ENCODE results near the gene ZNF830. TPM values are rescaled to one million over a fixed set of nuclear protein-coding genes. Genes with fewer than 3 reads are reported as not detected.
"Not testable (repeated sequence)": the region's sequence is repeated elsewhere in the genome, so short reads cannot be mapped to it uniquely, and the experiment has no call there.

ZNF830 gene, protein sequence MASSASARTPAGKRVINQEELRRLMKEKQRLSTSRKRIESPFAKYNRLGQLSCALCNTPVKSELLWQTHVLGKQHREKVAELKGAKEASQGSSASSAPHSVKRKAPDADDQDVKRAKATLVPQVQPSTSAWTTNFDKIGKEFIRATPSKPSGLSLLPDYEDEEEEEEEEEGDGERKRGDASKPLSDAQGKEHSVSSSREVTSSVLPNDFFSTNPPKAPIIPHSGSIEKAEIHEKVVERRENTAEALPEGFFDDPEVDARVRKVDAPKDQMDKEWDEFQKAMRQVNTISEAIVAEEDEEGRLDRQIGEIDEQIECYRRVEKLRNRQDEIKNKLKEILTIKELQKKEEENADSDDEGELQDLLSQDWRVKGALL
- total RNA-seq (2014; rRNA removed; shearing (Covaris generic)): 10.8 and 11.1 TPM in 2 replicates

DNA sequence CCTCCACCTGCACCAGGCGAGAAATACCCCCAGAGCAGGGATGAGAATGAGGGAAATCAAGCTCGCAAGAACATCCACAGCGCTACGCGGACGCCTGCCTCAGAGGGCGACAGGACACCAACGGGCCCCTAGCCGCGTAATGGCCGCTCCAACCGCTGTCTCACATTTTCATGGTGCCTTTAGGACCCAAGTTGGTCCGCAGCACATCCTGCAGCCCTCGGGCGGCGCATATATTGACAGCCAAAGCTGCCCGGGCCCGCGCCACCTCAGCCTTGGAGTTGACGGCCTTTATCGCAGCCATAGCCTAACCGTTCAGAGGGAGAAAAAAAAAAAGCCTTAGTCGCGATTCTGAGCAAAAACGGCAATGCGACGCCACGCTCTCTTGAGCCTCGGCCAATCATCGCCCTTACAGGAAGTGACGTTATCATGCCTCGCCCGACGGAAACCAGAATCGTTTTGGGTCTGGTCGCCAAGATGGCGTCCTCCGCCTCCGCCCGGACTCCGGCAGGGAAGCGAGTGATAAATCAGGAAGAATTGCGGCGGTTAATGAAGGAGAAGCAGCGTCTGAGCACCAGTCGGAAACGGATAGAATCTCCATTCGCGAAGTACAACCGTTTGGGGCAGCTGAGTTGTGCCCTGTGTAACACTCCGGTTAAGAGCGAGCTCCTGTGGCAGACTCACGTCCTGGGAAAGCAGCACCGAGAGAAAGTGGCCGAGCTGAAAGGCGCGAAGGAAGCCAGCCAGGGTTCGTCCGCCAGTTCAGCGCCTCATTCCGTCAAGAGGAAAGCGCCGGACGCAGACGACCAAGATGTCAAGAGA lies at the start of gene ZNF830, which contains the start of gene CCT6B:
ZNF830 (plus strand) TSS at position 448 of the 819 bp plus-strand sequence; CDS start at position 475, 27 bp downstream.
CCT6B (minus strand) TSS at position 368 of the 819 bp plus-strand sequence; CDS start at position 301, 67 bp downstream.
- peak; percentile 95 for DNase-seq (ENCODE audit: low spot score)

DNA sequence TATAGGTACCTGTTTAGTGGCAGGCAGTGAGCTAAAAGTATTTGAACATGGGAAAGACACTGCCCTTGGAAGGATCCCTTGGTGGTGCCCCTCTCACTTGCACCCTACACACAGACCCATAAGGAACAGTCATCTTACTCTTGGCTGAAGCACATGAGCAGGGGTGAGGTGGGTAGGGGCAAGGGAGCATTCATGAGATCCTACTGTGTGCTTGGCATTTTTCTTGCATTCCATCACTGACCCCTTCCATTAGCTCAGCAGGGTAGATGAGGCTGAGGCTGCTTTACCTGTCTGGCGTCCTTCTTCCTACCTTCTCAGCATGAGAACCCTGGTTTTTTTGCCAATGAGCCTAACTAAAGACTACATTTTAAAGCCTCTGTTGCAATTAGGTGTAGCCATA lies 48.3 kb upstream of the ZNF830 start:
- no peak for DNase-seq (ENCODE audit: low spot score)

GRCh38 chr17:34916120-34916519 lies 45.2 kb upstream of the ZNF830 start:
- no peak for DNase-seq (ENCODE audit: low spot score)

GRCh38 chr17:34917381-34917780 lies 44.0 kb upstream of the ZNF830 start:
- DNase-seq (ENCODE audit: low spot score): no peak

- DNase-seq (ENCODE audit: low spot score): no peak
Observed at GRCh38 chr17:34920676-34921075, 40.7 kb upstream of the ZNF830 start.

DNA sequence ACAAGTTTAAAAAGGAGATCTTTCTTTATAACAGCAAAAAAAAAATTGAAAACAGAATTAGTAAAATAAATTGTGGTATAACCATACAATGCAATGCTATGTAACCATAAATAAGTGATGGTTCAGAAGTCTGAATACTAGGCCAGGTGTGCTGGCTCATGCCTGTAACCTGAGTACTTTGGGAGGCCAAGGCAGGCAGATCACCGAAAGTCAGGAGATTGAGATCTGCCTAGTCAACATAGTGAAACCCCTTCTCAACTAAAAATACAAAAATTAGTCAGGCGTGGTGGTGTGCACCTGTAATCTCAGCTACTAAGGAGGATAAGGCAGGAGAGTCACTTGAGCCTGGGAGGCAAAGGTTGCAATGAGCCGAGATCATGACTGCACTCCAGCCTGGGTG lies 34.7 kb upstream of the ZNF830 start:
- DNase-seq (ENCODE audit: low spot score): no peak

DNA sequence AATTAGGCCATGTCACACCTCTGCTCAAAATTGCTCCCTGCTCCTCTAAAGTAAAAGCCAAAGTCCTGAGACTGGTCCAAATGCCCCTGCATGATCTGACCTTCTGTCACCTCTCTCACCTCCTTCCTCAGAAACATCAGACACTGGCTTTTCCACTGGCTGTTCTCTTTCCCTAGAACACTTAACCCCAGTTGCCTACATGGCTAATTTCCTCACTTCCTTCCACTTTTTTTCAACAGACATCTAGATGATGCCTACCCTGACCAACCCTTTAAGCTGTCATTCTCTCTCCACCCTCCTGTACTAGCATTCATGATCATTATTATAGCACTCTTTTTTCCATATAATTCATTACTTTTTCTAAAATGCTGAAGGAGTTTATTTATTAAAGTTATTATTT lies 31.1 kb upstream of the ZNF830 start:
- no peak for DNase-seq (ENCODE audit: low spot score)

DNA sequence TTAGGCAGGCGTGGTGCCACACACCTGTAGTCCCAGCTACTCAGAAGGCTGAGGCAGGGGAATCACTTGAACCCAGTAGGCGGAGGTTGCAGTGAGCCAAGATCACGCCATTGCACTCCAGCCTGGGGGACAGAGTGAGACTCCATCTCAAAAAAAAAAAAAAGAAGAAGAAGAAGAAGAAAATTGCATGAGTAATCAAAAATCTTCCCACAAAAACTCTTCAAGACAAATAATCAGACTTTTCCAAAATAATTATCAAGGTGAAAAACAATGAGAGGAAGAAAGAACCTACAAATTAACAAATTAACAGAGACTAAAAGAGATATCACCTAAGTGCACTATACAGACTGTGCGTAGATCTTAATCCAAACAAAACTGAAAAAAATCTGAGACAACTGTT lies 10.6 kb upstream of the ZNF830 start:
- not testable (repeated sequence) for DNase-seq (ENCODE audit: low spot score)

DNA sequence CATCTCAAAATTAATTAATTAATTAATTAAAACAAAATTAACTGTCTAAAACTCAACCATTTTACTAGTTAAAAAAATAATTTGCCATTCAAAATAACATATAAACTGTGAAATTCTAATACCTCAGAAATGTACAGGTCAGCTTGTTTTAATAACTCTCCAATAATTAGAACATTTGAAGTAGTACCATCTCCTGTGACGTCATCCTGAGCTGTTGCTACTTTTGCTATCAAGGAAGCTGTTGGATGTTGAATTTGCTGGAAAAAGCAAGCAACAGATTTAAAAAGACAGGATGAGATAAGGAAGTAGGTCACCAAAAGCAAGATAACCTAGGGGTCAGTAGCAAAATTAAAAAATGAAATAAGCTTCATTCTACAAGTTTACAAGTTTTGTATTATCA lies 2.9 kb upstream of the ZNF830 start:
- no peak for DNase-seq (ENCODE audit: low spot score)

DNA sequence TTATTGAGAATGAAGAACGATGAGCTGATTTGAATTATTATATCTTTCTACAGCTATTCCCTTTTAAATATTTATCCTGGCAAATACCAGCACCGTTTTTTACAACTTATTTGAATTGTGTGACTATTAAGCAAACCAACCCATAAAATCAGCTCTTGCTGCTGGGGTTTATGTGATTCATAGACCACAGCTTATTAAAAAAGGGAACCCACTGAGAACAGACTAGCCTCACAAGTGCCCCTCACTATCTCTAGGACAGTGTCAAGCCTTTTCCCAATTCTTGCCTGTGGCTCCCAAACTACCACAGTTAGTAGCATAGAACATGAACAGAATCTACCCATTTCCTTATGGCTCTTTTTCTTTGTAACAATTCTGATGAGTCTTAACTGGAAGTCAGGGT lies 12.8 kb downstream of the ZNF830 start:
- DNase-seq (ENCODE audit: low spot score): no peak

GRCh38 chr17:34974794-34975785 lies 13.8 kb downstream of the ZNF830 start:
- DNase-seq (ENCODE audit: low spot score): no peak

GRCh38 chr17:34979153-34979552 lies 17.8 kb downstream of the ZNF830 start:
- DNase-seq (ENCODE audit: low spot score): no peak

DNA sequence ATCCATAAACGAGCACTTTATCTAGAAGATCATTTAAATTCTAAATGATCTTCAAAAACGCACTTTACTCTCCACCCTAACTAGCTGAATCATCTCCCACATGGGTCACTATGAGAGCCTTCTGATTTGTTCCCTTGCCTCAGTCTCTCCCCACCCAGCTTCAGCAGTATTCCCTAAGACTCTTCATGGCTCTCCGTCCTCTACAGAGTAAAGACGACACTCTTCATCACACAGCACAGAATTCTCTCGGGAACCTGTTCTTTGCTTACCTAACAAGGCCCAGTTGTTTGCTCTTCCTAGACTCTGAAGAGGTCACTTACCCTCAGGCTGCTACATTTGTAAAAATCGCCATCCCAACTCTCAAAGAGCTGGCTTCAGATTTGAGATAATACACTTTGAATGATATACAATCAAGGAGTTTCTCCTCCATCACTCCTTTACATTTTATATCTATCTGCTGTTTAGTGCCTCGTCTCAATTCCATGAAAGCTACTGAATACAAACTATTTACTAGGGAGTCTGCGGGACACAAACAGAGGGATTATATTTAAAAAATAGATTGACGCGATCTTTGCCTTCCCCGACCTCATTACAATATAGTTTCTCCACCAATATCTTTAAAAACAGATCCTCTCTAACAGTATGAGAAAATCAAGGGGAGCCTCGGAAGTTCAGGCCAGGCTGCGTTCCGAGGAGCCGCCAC lies 18.5 kb downstream of the ZNF830 start:
- DNase-seq (ENCODE audit: low spot score): no peak

- DNase-seq (ENCODE audit: low spot score): peak; percentile 92
Observed at GRCh38 chr17:34980353-34980680, 19.0 kb downstream of the ZNF830 start, which contains the start of gene LIG3. TSS of gene LIG3 (plus strand) at chr17:34980512. CDS start at chr17:34983006, 2,494 bp downstream.

- peak; percentile 75 for DNase-seq (ENCODE audit: low spot score)
Observed at GRCh38 chr17:34980681-34981537, 19.6 kb downstream of the ZNF830 start.

GRCh38 chr17:34981538-34982241 lies 20.4 kb downstream of the ZNF830 start:
- no peak for DNase-seq (ENCODE audit: low spot score)

DNA sequence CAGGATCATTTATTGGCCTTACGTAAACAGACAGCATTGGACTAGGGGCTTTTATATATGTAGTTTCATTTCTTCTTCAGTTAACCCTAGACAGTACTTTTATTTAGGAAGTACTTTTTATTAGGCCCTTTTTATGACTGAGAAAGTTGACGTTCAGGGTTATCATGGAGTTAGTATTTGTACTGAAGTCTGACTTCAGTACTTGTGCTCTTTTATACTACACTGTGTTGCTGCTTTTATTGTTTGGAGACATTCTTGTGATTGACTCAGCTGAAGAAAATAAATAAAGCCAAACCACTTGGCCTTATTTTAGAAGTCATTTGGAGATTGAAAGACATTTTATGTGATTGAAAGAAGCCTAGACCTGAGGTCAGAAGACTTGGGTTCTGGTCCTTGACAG lies 25.9 kb downstream of the ZNF830 start:
- DNase-seq (ENCODE audit: low spot score): no peak

DNA sequence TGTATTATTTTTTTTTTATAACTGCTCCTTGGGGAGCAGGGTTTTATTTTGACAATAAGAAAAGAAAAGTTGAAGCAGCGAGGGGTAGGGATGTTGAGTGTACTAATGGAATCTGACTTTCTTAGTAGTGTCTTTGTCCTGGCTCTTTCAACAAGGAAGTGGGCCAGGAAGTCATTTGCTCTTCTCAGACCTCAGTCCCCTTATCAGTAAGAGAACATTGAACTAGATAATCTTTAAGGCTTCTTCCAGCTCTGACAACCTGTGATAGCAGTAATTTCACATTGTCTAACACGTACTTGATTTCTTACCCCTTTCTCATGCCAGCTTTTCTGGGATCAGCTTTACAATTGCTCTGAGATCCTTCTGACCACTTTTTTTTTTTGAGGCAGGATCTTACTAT lies 27.3 kb downstream of the ZNF830 start:
- DNase-seq (ENCODE audit: low spot score): no peak

- no peak for DNase-seq (ENCODE audit: low spot score)
Observed at GRCh38 chr17:34989473-34989872, 28.1 kb downstream of the ZNF830 start.
